NCI-H526 (cell line): ENCODE measurements around the gene P2RX6.

Source experiments
- DNase-seq, 2 experiments: peaks; one replicate each; lab custom pipeline; 2025; lab: John Stamatoyannopoulos, UW

Gene P2RX6

GRCh38 chr22:21074102-21074715 is 59.2 kb downstream of the P2RX6 start:
- no peak for DNase-seq

GRCh38 chr22:21075516-21076138 is 60.7 kb downstream of the P2RX6 start:
- DNase-seq: no peak

GRCh38 chr22:21076912-21077625 is 62.1 kb downstream of the P2RX6 start:
- no peak for DNase-seq
